ENCODE results near the gene GTF2IRD1.

DNA sequence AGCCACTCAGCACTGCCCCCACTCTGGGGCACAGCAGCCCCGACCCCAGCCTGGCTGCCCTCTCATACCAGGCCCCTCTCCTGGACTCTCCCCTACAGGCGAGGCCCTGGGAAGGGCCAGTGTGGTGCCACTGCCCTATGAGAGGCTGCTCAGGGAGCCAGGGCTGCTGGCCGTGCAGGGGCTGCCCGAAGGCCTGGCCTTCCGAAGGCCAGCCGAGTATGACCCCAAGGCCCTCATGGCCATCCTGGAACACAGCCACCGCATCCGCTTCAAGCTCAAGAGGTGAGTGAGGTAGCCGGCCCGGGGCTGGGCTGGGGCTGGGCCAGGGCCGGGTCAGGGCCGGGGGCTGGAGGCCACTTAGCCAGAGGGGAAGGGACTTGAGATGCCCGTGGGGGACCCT lies 64.3 kb downstream of the GTF2IRD1 start:
- TF ChIP-seq, protein P1, sequence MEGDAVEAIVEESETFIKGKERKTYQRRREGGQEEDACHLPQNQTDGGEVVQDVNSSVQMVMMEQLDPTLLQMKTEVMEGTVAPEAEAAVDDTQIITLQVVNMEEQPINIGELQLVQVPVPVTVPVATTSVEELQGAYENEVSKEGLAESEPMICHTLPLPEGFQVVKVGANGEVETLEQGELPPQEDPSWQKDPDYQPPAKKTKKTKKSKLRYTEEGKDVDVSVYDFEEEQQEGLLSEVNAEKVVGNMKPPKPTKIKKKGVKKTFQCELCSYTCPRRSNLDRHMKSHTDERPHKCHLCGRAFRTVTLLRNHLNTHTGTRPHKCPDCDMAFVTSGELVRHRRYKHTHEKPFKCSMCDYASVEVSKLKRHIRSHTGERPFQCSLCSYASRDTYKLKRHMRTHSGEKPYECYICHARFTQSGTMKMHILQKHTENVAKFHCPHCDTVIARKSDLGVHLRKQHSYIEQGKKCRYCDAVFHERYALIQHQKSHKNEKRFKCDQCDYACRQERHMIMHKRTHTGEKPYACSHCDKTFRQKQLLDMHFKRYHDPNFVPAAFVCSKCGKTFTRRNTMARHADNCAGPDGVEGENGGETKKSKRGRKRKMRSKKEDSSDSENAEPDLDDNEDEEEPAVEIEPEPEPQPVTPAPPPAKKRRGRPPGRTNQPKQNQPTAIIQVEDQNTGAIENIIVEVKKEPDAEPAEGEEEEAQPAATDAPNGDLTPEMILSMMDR (IDR thresholded peaks at IDR 0.05), result no peak
- TF ChIP-seq POLR2A (IDR thresholded peaks at IDR 0.05), result no peak
- no peak for TF ChIP-seq EP300 (IDR thresholded peaks at IDR 0.05)
